ENCODE data around the gene SOX4.
A peak's percentile ranks its signal among the peaks of the same experiment; 100 is the strongest.

Gene SOX4

DNA sequence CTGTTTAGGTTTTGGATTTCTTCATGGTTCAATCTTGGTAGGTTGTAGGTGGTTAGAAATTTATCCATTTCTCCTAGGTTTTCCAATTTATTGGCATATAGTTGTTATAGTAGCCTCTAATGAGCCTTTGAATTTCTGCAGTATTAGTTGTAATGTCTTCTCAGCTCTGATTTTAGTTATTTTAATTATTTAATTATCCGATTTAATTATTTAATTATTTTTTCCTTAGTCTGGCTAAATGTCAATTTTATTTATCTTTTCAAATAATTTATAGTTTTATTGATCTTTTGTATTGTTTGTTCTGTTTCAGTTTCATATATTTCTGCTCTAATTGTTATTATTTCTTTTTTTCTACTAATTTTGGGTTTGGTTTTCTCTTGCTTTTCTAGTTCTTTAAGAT is 28.1 kb upstream of the SOX4 start (continued):
- TF ChIP-seq, protein P1, sequence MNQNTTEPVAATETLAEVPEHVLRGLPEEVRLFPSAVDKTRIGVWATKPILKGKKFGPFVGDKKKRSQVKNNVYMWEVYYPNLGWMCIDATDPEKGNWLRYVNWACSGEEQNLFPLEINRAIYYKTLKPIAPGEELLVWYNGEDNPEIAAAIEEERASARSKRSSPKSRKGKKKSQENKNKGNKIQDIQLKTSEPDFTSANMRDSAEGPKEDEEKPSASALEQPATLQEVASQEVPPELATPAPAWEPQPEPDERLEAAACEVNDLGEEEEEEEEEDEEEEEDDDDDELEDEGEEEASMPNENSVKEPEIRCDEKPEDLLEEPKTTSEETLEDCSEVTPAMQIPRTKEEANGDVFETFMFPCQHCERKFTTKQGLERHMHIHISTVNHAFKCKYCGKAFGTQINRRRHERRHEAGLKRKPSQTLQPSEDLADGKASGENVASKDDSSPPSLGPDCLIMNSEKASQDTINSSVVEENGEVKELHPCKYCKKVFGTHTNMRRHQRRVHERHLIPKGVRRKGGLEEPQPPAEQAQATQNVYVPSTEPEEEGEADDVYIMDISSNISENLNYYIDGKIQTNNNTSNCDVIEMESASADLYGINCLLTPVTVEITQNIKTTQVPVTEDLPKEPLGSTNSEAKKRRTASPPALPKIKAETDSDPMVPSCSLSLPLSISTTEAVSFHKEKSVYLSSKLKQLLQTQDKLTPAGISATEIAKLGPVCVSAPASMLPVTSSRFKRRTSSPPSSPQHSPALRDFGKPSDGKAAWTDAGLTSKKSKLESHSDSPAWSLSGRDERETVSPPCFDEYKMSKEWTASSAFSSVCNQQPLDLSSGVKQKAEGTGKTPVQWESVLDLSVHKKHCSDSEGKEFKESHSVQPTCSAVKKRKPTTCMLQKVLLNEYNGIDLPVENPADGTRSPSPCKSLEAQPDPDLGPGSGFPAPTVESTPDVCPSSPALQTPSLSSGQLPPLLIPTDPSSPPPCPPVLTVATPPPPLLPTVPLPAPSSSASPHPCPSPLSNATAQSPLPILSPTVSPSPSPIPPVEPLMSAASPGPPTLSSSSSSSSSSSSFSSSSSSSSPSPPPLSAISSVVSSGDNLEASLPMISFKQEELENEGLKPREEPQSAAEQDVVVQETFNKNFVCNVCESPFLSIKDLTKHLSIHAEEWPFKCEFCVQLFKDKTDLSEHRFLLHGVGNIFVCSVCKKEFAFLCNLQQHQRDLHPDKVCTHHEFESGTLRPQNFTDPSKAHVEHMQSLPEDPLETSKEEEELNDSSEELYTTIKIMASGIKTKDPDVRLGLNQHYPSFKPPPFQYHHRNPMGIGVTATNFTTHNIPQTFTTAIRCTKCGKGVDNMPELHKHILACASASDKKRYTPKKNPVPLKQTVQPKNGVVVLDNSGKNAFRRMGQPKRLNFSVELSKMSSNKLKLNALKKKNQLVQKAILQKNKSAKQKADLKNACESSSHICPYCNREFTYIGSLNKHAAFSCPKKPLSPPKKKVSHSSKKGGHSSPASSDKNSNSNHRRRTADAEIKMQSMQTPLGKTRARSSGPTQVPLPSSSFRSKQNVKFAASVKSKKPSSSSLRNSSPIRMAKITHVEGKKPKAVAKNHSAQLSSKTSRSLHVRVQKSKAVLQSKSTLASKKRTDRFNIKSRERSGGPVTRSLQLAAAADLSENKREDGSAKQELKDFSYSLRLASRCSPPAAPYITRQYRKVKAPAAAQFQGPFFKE (tag by site-specific recombination; IDR thresholded peaks at IDR 0.05; ENCODE audit: borderline replicate concordance), result no peak
- TF ChIP-seq SP2 (tag by site-specific recombination; IDR thresholded peaks at IDR 0.05) (no peak), ZNF19 (tag by site-specific recombination; IDR thresholded peaks at IDR 0.05; ENCODE audit: low read depth) (peak; percentile 96; the same call in 1 of the 2 replicates), OSR2 (tag by site-specific recombination; IDR thresholded peaks at IDR 0.05) (no peak), ZNF274 (IDR thresholded peaks at IDR 0.05; ENCODE audit: low read length) (no peak), ZNF274 (tag by site-specific recombination; IDR thresholded peaks at IDR 0.05; ENCODE audit: borderline replicate concordance) (no peak), SETDB1 (IDR thresholded peaks at IDR 0.05; ENCODE audit: insufficient read length, low read length) (no peak), ZNF133 (tag by site-specific recombination; IDR thresholded peaks at IDR 0.05) (no peak), ZNF558 (tag by site-specific recombination; IDR thresholded peaks at IDR 0.05) (0 out of 2 replicates have a peak, but pooled peaks have one; percentile 29), ZNF211 (tag by site-specific recombination; IDR thresholded peaks at IDR 0.05; ENCODE audit: low read depth) (no peak), KLF10 (tag by site-specific recombination; IDR thresholded peaks at IDR 0.05) (no peak), ZNF596 (tag by site-specific recombination; IDR thresholded peaks at IDR 0.05) (no peak), ZBTB8A (tag by site-specific recombination; IDR thresholded peaks at IDR 0.05) (peak; percentile 74; the same call in 1 of the 2 replicates), ZBTB20 (tag by site-specific recombination; IDR thresholded peaks at IDR 0.05) (no peak), ZBTB21 (tag by site-specific recombination; IDR thresholded peaks at IDR 0.05) (no peak), ZNF132 (tag by site-specific recombination; IDR thresholded peaks at IDR 0.05; ENCODE audit: borderline replicate concordance) (no peak), ZNF76 (tag by site-specific recombination; IDR thresholded peaks at IDR 0.05; ENCODE audit: borderline replicate concordance, low read depth) (no peak), ZNF624 (tag by site-specific recombination; IDR thresholded peaks at IDR 0.05) (no peak)
- TF ChIP-seq, protein P2, sequence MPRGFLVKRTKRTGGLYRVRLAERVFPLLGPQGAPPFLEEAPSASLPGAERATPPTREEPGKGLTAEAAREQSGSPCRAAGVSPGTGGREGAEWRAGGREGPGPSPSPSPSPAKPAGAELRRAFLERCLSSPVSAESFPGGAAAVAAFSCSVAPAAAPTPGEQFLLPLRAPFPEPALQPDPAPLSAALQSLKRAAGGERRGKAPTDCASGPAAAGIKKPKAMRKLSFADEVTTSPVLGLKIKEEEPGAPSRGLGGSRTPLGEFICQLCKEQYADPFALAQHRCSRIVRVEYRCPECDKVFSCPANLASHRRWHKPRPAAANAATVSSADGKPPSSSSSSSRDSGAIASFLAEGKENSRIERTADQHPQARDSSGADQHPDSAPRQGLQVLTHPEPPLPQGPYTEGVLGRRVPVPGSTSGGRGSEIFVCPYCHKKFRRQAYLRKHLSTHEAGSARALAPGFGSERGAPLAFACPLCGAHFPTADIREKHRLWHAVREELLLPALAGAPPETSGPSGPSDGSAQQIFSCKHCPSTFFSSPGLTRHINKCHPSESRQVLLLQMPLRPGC (tag by site-specific recombination; IDR thresholded peaks at IDR 0.05), result no peak
- TF ChIP-seq, protein P3, sequence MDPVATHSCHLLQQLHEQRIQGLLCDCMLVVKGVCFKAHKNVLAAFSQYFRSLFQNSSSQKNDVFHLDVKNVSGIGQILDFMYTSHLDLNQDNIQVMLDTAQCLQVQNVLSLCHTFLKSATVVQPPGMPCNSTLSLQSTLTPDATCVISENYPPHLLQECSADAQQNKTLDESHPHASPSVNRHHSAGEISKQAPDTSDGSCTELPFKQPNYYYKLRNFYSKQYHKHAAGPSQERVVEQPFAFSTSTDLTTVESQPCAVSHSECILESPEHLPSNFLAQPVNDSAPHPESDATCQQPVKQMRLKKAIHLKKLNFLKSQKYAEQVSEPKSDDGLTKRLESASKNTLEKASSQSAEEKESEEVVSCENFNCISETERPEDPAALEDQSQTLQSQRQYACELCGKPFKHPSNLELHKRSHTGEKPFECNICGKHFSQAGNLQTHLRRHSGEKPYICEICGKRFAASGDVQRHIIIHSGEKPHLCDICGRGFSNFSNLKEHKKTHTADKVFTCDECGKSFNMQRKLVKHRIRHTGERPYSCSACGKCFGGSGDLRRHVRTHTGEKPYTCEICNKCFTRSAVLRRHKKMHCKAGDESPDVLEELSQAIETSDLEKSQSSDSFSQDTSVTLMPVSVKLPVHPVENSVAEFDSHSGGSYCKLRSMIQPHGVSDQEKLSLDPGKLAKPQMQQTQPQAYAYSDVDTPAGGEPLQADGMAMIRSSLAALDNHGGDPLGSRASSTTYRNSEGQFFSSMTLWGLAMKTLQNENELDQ (tag by site-specific recombination; IDR thresholded peaks at IDR 0.05; ENCODE audit: low read depth), result no peak
- TF ChIP-seq, protein P4, sequence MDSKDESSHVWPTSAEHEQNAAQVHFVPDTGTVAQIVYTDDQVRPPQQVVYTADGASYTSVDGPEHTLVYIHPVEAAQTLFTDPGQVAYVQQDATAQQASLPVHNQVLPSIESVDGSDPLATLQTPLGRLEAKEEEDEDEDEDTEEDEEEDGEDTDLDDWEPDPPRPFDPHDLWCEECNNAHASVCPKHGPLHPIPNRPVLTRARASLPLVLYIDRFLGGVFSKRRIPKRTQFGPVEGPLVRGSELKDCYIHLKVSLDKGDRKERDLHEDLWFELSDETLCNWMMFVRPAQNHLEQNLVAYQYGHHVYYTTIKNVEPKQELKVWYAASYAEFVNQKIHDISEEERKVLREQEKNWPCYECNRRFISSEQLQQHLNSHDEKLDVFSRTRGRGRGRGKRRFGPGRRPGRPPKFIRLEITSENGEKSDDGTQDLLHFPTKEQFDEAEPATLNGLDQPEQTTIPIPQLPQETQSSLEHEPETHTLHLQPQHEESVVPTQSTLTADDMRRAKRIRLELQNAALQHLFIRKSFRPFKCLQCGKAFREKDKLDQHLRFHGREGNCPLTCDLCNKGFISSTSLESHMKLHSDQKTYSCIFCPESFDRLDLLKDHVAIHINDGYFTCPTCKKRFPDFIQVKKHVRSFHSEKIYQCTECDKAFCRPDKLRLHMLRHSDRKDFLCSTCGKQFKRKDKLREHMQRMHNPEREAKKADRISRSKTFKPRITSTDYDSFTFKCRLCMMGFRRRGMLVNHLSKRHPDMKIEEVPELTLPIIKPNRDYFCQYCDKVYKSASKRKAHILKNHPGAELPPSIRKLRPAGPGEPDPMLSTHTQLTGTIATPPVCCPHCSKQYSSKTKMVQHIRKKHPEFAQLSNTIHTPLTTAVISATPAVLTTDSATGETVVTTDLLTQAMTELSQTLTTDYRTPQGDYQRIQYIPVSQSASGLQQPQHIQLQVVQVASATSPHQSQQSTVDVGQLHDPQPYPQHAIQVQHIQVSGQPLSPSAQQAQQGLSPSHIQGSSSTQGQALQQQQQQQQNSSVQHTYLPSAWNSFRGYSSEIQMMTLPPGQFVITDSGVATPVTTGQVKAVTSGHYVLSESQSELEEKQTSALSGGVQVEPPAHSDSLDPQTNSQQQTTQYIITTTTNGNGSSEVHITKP (tag by site-specific recombination; IDR thresholded peaks at IDR 0.05), result no peak
- TF ChIP-seq, protein P5, sequence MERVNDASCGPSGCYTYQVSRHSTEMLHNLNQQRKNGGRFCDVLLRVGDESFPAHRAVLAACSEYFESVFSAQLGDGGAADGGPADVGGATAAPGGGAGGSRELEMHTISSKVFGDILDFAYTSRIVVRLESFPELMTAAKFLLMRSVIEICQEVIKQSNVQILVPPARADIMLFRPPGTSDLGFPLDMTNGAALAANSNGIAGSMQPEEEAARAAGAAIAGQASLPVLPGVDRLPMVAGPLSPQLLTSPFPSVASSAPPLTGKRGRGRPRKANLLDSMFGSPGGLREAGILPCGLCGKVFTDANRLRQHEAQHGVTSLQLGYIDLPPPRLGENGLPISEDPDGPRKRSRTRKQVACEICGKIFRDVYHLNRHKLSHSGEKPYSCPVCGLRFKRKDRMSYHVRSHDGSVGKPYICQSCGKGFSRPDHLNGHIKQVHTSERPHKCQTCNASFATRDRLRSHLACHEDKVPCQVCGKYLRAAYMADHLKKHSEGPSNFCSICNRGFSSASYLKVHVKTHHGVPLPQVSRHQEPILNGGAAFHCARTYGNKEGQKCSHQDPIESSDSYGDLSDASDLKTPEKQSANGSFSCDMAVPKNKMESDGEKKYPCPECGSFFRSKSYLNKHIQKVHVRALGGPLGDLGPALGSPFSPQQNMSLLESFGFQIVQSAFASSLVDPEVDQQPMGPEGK (tag by site-specific recombination; IDR thresholded peaks at IDR 0.05), result no peak
- TF ChIP-seq, protein P6, sequence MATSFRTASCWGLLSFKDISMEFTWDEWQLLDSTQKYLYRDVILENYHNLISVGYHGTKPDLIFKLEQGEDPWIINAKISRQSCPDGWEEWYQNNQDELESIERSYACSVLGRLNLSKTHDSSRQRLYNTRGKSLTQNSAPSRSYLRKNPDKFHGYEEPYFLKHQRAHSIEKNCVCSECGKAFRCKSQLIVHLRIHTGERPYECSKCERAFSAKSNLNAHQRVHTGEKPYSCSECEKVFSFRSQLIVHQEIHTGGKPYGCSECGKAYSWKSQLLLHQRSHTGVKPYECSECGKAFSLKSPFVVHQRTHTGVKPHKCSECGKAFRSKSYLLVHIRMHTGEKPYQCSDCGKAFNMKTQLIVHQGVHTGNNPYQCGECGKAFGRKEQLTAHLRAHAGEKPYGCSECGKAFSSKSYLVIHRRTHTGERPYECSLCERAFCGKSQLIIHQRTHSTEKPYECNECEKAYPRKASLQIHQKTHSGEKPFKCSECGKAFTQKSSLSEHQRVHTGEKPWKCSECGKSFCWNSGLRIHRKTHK (tag by site-specific recombination; IDR thresholded peaks at IDR 0.05), result 0 out of 2 replicates have a peak, but pooled peaks have one; percentile 13
